ENCODE measurements around the gene ZC2HC1B. TPM values are rescaled to one million over a fixed set of nuclear protein-coding genes. Genes with fewer than 3 reads are reported as not detected.
A peak's percentile ranks its signal among the peaks of the same experiment; 100 is the strongest.
"Not testable (repeated sequence)": the region's sequence is repeated elsewhere in the genome, so short reads cannot be mapped to it uniquely, and the experiment has no call there.

ZC2HC1B gene
- total and polyA plus RNA-seq, 12 donors = 0.28 TPM; not detected in 11

GRCh38 chr6:143843677-143843999 is 20.6 kb upstream of the ZC2HC1B start:
- Histone ChIP-seq H3K4me3 (peak overlapping the region; percentile 56 to 94 (median 78)), H3K27me3 (no peaks in the 10 kb centered on the region), H3K4me1 (peaks cover 0 to 19% (median 13%) of the 10 kb centered on the region in 9 donors), H3K36me3 (peaks cover 0 to 43% (median 32%) of the 10 kb centered on the region in 9 donors), H3K9me3 (no peaks in the 10 kb centered on the region), H3K27ac (peak overlapping the region in 9 of 10 donors; percentile 80 to 98 (median 93))
- intact Hi-C loops (cut with DNase I) = loop anchor here in 8 of 10 donors (1.0 to 10.0 kb wide), 11 partner anchors 96 to 269 kb away; partner anchors contain the start of genes PHACTR2 (in 3 of the 8) and PLAGL1 (in 1 of the 8)
- TF ChIP-seq CTCF (IDR thresholded peaks at IDR 0.05) = no peak
- ATAC-seq (peak in 1 of 8 donors; percentile 6), DNase-seq (no peak)
- WGBS, 2 donors = 2 to 3% methylated on average over 9 of the region's 9 CpGs

- Histone ChIP-seq H3K27me3 (no peaks in the 10 kb centered on the region), H3K4me1 (peaks cover 0 to 19% (median 13%) of the 10 kb centered on the region in 9 donors), H3K36me3 (peaks cover 0 to 47% (median 34%) of the 10 kb centered on the region in 9 donors), H3K27ac (peak overlapping the region in 7 of 10 donors; percentile 90 to 98 (median 94)), H3K4me3 (peak overlapping the region; percentile 56 to 94 (median 78)), H3K9me3 (no peaks in the 10 kb centered on the region)
- 14% methylated on average over 4 of the region's 4 CpGs for WGBS, 2 donors
- ATAC-seq (no peak), DNase-seq (no peak)
- no peak for TF ChIP-seq CTCF (IDR thresholded peaks at IDR 0.05)
- intact Hi-C loops (cut with DNase I) = loop anchor here in 8 of 10 donors (5.0 to 10.0 kb wide), 9 partner anchors 97 to 269 kb away; partner anchors contain the start of genes PHACTR2 (in 2 of the 8) and PLAGL1 (in 1 of the 8)
These were observed 20.3 kb upstream of the ZC2HC1B start for GRCh38 chr6:143844006-143844405.

GRCh38 chr6:143845033-143845432 is 19.2 kb upstream of the ZC2HC1B start:
- WGBS, 2 donors = 92 to 95% methylated on average over 5 of the region's 5 CpGs
- no peak for TF ChIP-seq CTCF (IDR thresholded peaks at IDR 0.05)
- DNase-seq (no peak), ATAC-seq (no peak)
- Histone ChIP-seq H3K27me3 (no peaks in the 10 kb centered on the region), H3K4me3 (no peak overlapping the region), H3K36me3 (peaks cover 0 to 57% (median 44%) of the 10 kb centered on the region in 9 donors), H3K4me1 (peaks cover 0 to 19% (median 13%) of the 10 kb centered on the region in 9 donors), H3K27ac (no peak overlapping the region), H3K9me3 (no peaks in the 10 kb centered on the region)
- intact Hi-C loops (cut with DNase I) = loop anchor here in 6 of 10 donors (5.0 to 10.0 kb wide), 6 partner anchors 160 to 270 kb away; partner anchors contain the start of gene PLAGL1 (in 1 of the 6)

- DNase-seq; ATAC-seq; H3K4me3 ChIP-seq; intact Hi-C loops (cut with DNase I); H3K27ac ChIP-seq; H3K27me3 ChIP-seq; H3K4me1 ChIP-seq: not testable (repeated sequence)
- 98 to 99% methylated on average over 3 of the region's 3 CpGs for whole genome bisulfite sequencing, 2 donors
- peaks cover 0 to 44% (median 9%) of the 10 kb centered on the region in 11 donors for H3K9me3 ChIP-seq
- peaks cover 0 to 100% (median 76%) of the 10 kb centered on the region in 9 donors for H3K36me3 ChIP-seq
These were observed 12.6 kb upstream of the ZC2HC1B start for GRCh38 chr6:143851706-143852105.

GRCh38 chr6:143855057-143855456 is 9.2 kb upstream of the ZC2HC1B start:
- WGBS, 2 donors = 93 to 100% methylated on average over 1 of the region's 1 CpG
- DNase-seq; ATAC-seq; H3K27ac ChIP-seq; intact Hi-C loops (cut with DNase I); H3K4me1 ChIP-seq; H3K27me3 ChIP-seq; H3K4me3 ChIP-seq: not testable (repeated sequence)
- H3K36me3 ChIP-seq = peaks cover 0 to 100% (median 75%) of the 10 kb centered on the region in 9 donors
- H3K9me3 ChIP-seq = peaks cover 0 to 49% (median 12%) of the 10 kb centered on the region in 11 donors

GRCh38 chr6:143856762-143857161 is 7.5 kb upstream of the ZC2HC1B start:
- H3K27ac ChIP-seq; H3K27me3 ChIP-seq; H3K4me3 ChIP-seq; H3K4me1 ChIP-seq; ATAC-seq; DNase-seq; intact Hi-C loops (cut with DNase I): not testable (repeated sequence)
- 97 to 99% methylated on average over 6 of the region's 6 CpGs for WGBS, 2 donors
- Histone ChIP-seq H3K9me3 (peaks cover 0 to 47% (median 12%) of the 10 kb centered on the region in 11 donors), H3K36me3 (peaks cover 3 to 100% (median 68%) of the 10 kb centered on the region in 9 donors)
